ENCODE results near the gene TRAK1. TPM values are rescaled to one million over a fixed set of nuclear protein-coding genes. Genes with fewer than 3 reads are reported as not detected.

TRAK1 gene
- total RNA-seq, 4 donors from 2014 or later = 25.9 to 41.6 (median 29.6) TPM

DNA sequence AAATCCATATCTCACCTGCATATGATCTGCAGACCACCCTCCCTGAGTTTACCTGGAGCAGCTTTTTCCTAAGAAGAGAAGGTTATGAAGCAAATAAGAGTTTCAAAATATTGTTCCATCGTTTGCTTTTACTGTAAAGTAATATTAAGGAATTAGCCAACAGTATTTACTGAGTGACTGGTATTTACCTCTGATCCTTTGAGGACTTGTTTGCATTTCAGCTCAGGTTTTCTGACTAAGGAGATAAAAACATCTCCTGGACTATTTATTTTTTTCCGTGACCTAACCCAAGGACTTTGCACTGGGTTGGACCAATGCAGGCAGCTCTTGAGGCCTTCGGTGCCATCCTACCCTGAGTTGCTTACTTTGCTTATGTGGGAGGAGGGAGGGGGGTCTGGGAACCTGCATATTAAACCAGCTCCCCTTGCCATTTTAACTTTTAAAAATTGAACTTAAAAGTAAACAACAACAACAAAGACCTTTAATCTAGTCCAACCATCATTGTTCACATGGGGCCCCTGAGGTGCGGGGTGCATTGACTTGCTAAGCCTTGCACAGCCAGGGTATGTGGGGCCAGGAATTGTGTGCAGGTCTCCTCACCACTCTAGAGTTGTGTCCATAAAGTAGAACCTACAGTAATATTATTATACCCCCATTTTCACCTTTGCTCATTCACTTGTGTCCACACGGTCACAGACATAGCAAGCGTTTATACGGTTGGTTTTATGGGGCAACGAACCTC is 39.3 kb downstream of the TRAK1 start:
- TF ChIP-seq, protein P1, sequence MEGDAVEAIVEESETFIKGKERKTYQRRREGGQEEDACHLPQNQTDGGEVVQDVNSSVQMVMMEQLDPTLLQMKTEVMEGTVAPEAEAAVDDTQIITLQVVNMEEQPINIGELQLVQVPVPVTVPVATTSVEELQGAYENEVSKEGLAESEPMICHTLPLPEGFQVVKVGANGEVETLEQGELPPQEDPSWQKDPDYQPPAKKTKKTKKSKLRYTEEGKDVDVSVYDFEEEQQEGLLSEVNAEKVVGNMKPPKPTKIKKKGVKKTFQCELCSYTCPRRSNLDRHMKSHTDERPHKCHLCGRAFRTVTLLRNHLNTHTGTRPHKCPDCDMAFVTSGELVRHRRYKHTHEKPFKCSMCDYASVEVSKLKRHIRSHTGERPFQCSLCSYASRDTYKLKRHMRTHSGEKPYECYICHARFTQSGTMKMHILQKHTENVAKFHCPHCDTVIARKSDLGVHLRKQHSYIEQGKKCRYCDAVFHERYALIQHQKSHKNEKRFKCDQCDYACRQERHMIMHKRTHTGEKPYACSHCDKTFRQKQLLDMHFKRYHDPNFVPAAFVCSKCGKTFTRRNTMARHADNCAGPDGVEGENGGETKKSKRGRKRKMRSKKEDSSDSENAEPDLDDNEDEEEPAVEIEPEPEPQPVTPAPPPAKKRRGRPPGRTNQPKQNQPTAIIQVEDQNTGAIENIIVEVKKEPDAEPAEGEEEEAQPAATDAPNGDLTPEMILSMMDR (IDR thresholded peaks at IDR 0.05; ENCODE audit: low read depth) = no peak

DNA sequence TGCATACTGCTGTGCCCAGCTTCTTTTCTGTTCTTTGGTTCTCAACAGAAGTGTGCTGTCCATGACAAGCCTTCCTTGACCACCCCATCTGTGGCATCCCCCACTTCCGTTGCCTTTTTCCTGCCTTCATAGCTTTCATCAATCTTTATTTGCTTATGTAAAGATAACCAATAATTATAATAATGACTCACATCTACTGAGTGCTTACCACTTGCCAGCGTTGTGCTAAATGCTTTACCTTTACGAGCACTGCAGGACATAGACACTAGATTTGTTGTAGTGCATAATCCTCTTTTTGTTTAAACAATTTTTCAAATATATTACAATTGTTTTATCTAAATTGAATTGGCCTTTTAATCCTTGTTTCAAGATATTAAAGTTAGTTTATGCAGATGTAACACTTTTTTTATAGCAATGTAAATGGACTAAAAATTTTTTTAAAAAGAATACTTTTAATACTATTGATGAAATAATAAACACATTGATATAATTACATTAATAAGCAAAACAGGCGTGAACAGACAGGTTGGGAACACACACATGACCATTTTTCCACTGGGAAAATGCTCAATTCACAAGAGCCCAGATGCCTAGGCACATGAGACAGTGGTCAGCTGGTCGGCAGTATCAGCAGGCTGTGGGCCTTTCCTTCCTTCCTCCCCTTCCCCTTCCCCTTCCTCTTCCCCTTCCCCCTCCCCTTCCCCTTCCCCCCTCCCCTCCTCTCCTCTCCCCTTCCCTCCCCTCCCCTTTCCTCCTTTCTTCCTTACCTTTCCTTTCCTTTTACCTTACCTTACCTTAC is 42.5 kb downstream of the TRAK1 start:
- TF ChIP-seq, protein P1 (IDR thresholded peaks at IDR 0.05; ENCODE audit: low read depth) = no peak

DNA sequence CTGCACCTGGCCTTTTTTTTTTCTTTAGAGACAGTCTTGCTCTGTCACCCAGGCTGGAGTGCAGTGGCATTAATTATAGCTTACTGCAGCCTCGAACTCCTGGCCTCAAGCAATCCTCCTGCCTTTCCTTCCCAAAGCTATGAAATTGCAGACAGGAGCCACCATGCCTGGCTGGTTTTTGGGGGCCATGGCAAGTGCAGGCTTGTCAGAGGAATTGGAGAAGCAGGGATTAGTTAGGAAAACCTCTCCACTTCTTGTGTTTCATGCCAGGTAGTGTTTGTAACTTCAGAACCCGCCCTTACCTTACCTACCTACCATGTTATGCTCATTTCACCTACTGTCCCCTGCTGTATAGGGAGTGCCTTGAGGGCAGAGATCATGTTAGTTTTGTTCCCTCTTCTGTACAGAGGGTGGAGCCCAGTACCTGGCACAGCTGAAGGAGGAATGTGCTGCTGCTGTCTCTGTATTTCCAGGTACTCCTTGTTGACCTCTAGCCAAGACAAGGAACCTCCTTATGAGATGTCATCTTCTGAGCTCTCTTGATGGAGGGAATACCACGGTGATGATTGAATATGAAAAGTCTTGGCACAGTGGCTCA is 43.8 kb downstream of the TRAK1 start:
- TF ChIP-seq, protein P1 (IDR thresholded peaks at IDR 0.05; ENCODE audit: low read depth) = no peak

DNA sequence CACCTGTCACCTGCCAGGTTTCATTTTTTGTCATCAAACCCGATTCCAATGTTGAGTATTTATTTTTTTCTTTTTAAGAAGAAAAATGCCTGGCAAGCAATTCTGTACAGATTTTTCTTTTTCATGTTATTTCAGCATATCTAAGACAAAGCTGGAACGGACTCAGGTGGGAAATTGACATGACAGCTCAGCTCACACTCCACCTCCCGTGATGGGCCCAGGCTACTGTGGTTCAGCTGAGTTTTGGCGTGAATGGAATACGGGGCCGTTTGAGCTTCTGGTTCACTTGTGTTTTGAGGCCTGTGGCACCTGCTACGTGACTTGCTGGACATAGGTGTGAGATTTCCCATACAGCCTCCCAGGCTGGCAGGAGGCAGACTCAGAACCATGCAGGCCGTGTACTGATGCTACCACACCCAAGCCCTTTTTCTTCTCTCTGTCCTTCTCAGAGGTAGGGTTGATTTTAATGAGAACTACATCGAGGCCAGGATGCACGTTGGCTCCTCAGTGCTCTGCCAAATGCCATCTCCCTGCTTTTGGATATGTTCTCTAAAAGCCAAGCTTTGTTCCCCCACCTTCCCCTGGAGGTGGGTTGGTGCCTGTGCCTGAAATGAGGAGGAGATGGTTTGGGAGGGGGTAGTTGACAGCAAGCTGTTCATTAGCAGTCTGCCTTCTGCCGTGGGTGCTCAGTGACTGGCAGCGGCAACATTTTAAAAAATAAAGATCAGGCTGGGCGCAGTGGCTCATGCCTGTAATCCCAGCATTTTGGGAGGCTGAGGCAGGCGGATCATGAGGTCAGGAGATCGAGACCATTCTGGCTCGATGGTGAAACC is 48.7 kb downstream of the TRAK1 start:
- TF ChIP-seq, protein P1 (IDR thresholded peaks at IDR 0.05; ENCODE audit: low read depth) = no peak

DNA sequence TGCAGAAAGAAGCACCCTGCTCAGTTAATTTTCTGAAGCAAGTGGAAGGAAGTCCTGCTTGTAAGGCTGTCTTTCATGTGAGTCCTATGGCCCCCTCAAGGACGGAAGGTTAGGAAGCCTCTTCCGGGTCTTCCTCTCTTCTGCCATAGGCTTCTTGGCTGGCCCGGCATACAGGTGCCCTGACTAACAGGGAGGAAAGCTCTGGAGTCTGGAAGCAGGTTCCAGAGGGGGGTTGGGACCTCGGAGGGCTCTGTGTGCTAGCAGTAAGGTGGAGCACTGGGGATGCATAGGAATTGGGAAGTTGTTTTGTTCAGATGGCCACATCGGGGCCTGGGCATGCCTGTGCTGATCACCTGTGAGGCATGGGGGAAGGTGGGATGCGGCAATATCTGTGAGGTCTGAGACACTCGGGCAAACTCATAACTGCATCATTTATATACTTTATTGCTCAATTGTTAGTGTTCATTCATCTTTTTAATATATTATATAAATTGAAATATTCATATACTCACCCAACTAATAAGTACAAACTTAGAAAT is 49.6 kb downstream of the TRAK1 start:
- TF ChIP-seq, protein P1 (IDR thresholded peaks at IDR 0.05; ENCODE audit: low read depth) = no peak

DNA sequence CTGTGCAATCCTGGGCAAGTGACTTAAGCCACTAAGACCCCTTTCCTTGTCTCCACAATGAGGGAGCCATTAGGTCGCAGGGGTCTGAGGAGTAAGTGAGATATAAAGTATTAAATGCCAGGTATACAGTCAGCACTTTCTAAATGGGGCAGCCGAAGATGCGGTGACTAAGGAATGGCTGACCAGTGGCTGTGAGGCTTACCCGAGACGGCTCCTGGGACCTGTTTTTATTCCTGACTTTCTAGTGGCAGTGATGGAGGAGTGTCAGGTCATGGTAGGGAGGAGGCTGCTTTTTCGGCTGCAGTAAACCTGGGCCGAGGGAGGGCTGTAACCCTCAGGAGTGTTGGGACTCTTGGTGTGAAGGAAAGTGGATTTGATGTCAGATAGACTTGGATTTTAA is 52.3 kb downstream of the TRAK1 start:
- TF ChIP-seq, protein P1 (IDR thresholded peaks at IDR 0.05; ENCODE audit: low read depth) = no peak
